Kasumi-1 (cell line): Measurements from ENCODE around the gene KLF13.
A peak's percentile ranks its signal among the peaks of the same experiment; 100 is the strongest.

ENCODE experiments used
- DNase-seq, 2 experiments: peaks; one replicate each; lab custom pipeline; 2025; lab: John Stamatoyannopoulos, UW

KLF13 gene

DNA sequence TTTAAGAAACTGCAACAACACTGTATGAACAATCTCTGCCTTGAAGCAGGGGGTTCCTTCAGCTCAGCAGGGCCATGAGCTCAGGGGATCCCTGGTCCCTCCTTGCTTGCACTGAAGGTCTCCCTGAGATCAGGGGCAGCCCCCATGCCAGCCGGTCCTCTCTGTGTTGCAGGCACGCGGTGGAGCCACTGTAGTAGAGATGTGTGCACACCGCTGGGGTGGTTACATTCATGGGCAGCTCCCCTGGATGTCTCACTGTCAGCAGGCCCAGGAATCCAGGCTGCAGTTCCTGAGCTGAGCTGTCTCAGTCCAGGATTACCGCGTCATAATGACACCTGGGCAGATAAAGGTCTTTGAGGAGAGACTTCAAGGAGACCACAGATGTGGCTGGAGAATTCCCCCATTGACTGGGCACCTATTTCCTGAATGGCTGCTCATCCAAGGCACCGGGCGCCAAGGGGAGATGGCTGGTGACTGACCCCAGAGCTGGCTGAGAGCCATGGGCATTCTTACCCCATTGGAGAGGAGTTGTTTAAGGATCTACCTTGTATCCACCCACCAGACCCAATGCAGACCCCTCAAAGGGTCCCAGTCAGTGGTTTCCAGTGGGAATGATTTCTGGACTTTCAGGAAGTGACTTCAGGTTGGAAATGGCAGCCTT lies 10.4 kb upstream of the KLF13 start:
- no peak for DNase-seq

DNA sequence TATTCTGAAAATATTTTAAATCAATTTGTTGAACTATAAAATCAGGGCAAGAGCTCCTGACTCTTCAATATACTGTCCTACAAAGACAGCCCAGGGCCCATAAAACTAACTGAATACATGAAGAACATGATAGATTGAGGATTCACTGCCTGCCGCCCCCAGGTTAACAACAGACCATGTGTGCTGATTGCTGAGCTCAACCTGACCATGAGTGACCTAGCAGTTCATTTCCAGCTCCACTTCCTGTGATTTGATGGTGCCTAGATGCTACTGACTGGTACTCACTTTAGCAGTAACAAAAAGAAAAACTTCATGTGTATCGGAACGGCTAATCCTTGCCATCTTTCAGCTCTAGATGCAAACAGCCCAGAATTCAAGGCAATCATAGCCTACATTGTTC lies 9.6 kb upstream of the KLF13 start:
- DNase-seq, result no peak

DNA sequence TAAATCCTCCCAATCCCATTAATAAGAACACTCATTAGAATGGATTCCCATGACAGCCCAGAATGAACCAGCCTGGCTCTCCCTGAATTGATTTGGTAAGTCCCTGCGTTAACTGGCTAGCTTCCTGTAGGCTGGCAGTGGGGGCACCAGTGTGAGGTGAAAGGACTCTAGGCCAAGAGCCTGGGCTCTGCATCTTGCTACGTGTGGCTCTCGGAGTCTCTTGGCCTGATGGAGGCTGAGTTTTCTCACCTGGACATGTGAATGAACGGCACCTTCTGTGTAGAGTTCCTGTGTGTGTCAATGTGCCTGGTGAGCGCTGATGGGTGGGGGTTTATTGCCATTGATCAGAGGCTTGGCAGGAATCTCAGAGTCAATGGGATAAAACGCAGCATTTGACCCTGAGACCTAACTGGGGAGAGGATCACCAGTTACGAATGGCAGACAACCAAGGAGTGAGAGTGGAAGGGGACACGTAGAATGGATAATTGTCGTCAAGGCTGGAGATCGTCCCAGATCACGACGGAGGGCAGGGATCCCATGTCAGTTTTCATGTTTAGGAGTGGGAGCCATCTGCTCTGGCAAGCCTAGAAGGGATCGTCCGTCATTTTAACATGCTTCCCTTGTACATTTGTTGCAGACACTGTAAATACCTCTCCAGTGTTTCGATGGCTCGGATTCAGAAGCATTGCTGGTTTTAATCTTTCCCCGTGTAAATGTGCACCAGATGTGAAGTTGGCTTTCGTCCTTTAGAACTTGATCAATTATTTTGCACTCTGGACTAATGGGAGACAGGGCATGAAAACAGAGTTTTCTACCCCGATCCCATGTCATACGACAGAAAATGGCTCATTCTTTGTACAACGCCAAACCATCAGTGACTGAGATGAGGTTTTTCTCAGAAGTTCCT lies 9.0 kb upstream of the KLF13 start:
- DNase-seq, result no peak

DNA sequence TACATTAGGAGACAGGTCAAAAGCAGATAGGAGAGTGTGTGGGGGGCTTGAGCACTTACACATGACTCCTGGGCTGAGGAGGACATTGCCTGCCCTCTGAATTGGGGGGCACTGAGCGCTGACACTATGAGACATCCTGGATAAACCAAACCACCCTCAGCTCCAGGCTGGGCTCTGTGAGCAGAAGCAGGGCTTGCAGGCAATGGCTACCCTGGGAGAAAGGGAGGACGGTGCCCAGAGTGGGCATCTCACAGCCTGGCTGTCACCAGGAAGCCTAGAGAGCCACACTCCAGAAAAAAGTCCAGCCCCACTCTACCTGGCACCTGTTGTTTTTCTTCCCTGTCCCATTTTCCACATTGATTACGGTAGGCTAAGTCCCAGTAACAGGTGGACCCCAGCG lies 8.2 kb upstream of the KLF13 start:
- DNase-seq, result no peak

DNA sequence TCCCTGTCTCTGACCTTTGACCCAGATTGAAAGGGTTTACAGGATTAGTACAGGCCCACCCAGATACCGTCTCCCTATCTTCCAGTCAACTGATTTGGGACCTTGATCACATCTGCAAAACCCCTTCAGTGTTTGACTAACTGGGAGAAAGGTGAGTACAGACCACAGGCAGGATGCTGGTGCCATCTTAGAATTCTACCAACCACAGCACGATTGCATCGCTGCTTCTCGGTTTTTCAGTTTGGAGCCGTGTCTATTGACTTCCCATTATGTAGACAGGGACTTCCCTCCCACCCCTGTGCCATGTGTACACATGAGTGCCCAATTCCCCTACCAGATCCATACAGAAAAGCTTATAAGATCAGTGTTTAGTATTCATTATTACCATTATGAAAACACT lies 6.6 kb upstream of the KLF13 start:
- no peak for DNase-seq

DNA sequence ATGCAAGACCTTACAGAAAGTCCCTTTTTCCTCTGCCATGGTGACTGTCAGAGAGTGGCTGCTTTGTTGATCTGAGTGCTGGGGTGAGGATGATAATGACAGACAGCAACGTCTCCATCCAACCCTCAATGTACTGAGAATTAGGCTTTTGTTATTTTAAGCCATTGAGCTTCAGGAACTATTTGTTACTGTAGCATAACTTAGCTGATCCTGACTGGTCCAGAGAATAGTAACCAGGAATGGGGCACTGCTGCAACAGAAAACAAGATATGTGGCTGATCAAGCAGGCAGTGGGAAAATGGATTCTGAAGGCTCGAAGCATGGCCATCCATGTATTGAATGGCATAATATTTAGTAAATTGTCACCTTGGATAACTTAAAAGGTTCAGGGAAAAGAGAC lies 5.2 kb upstream of the KLF13 start:
- no peak for DNase-seq

DNA sequence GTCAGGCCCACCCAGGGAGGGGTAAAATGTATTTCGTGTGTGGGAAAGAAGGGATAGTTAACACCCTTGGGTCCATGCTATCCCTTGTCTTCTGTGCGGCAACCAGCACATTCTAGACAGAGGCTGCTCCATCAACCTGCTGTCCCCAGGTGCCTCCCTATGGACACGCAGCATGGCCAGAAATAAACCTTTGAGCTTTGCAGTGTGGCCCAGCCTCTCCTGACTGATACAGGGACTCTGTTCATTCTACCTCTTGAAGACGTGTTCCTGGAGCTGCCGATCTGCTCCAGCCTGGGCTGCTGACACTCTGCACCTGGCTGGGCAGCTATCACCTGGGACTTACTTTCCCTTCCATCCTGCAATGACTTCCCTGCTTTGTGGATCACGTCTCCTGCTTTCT lies 4.1 kb upstream of the KLF13 start:
- no peak for DNase-seq

DNA sequence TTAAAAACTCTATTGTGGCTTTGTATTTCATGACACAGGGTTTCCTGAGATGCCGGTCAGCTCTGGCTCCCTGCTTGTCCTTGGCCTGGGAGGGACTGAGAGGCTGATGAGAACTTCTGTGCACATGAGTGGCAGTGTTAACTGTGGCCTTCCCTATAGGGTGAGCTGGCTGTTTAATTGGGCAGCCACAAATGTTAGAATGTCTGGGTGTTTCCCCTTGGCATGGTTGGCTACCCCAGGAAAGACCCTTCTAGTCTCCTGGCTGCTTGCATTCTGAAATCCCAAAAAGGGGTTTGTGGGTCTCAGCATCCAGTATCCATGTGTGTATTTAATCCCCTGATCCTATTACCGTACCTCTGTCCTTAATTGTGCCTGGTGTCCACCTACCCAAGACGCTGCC lies 3.0 kb upstream of the KLF13 start:
- DNase-seq, result no peak

DNA sequence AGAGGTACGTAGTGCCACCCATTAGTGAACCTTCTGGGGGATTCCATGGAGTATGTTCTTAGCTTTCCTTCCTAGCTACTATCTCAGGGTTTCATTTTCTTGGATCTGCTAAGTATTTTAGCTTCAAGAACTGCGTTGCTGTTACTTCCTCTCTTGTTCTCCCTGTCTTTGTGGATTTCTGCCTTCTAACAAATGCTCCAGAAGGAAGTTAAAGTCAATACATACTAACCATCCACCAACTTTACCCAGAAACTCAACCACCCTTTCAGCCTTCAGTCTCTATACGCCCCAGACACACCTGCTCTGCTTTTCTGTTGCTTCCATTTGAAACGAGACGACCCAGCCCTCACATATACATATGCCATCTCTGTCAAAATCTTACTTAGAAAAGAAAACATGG lies 2.4 kb upstream of the KLF13 start:
- no peak for DNase-seq

DNA sequence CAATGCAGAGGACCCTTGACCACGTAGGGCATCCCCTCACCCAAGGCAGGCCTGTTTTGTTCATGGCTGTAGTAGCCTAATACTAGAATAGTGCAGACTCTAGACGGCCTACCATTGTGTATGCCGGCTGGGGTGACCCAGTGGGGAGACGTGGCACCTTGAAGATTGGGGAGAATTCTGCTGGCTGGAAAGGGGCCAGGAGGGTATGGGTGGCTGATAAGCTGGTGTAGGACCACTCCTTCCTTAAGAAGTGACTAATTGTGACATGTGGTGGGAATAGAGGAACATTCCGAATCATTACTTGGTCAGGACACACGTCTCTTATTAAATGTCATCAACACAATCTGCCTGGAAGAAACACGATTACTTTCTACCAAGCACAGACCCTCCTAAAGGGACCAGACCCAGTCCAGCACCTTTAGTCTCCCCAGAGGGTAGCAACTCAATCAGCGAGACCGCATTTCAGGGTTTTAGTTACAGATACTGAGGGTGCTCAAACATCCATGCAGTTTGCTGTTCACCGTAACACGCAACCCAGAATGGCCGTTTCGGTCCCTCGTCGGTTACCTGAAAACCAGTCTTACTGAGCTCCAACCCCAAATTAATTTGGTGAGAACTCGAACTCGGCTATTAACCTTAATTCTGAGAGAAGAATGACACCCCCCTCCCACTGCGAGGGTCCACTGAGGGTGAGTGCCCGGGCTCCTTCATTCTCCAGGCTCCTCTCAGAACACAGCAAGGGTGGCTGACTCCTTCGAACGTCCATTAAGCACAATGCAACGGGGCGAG lies 1.6 kb upstream of the KLF13 start:
- no peak for DNase-seq

DNA sequence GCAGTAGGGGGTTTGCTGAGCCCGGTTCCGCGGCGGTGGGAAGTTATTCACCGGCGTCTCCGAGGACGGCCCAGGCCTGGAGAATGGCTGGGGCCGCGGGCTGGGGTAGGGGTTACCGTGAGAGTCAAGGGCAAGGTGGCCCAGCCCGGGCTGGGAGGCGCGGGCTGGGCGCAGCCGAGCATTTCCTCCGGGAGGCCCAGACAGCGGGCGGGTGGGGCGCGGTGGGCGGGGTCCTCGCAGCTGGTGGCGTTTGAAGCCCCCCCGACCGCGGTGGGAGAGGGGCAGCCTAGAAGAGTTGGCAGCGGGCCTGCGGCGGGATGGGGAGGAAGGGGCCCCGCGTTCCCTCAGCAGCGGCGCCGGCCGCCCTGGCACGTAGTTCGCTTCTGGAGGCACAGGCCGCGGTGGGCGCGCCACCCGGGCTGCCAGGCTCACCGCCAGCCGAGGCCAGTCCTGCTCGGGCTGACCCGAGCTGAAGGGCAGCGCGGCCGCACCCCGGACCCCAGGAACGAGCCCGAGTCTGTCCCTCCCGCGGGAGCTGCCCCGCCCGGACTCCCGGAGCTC lies 960 bp upstream of the KLF13 start:
- DNase-seq, result peak; percentile 1 to 3

DNA sequence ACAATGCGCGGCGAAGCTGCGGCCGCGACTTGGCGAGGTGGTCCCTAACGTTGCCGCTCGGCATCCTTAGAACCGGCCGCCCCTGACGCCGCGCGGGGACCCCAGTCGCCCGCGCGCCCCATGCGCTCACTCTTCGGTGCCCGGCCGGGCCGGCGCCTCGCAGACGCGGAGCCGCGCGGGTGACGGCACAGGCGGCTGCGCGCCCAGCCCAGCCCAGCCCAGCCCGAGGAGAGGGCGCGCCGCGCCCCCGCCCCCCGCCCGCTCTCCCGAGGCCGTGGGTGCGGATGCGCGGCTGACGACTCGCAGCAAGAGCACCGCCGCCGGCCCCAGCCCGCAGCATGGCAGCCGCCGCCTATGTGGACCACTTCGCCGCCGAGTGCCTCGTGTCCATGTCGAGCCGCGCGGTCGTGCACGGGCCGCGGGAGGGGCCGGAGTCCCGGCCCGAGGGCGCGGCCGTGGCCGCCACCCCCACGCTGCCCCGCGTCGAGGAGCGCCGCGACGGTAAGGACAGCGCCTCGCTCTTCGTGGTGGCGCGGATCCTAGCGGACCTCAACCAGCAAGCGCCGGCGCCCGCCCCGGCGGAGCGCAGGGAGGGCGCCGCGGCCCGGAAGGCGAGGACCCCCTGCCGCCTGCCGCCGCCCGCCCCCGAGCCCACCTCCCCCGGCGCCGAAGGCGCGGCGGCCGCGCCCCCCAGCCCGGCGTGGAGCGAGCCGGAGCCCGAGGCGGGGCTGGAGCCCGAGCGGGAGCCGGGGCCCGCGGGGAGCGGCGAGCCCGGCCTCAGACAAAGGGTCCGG lies 437 bp downstream of the KLF13 start:
- no peak for DNase-seq

DNA sequence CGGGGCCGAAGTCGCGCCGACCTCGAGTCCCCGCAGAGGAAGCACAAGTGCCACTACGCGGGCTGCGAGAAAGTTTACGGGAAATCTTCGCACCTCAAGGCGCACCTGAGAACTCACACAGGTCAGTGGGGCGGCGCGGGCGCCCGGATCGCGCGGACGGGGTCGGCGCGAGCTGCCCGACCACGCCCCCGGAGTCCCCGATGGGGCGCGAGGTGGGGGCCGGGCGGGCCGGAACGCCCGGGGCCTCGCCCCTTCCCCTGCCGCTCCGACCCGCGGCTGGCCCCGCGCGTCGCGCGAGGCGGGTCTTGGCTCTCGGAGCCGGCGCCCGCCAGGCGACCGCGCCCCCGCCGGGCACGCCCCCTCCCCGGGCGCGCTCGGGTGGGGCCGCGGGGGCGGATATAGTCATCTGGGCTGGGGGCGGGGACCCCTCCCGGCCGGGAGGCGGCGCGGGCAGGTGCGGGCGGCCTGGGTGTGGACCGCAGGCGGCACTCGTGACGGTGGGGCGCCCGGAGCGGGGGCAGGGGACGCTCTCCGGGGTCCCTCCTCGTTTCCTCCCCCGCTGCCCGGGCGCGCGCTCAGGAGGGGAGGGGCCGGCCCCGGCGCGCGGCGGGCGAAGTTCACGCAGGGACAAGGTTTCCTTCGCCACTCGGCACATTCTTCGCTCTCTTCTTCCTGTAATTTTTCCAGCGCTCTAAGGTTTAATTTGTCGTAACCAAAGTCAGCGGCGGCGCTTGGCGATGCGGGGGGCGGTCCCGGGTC lies 1.2 kb downstream of the KLF13 start:
- peak; percentile 3 to 5 for DNase-seq

DNA sequence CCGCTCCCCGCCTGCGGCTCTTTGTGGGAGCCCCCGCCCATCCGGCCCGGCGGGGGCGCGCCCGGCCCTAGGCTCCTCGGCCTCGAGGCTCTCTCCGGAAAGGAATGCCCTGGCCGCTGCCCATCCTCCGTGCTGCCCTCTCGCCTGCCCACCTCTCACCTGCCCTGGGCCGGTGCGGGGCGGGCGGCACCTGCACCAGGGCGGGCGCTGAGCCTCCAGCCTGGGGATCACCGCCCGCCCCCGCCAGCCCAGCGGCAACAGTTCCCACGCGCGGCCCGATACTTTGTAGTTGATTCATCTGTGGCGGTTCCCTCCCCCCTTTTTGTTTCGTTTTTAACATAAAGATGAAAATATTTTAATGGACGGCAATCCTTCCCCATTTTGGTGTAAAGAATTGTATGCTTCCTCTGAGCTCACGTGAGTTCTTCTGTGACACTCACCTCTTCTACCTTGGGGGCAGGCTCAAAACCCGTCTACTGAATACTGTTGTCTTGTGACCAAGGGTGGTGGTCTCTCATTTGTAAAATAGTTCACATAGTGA lies 1.9 kb downstream of the KLF13 start:
- DNase-seq, result peak in 1 of 2 experiments; percentile 10

DNA sequence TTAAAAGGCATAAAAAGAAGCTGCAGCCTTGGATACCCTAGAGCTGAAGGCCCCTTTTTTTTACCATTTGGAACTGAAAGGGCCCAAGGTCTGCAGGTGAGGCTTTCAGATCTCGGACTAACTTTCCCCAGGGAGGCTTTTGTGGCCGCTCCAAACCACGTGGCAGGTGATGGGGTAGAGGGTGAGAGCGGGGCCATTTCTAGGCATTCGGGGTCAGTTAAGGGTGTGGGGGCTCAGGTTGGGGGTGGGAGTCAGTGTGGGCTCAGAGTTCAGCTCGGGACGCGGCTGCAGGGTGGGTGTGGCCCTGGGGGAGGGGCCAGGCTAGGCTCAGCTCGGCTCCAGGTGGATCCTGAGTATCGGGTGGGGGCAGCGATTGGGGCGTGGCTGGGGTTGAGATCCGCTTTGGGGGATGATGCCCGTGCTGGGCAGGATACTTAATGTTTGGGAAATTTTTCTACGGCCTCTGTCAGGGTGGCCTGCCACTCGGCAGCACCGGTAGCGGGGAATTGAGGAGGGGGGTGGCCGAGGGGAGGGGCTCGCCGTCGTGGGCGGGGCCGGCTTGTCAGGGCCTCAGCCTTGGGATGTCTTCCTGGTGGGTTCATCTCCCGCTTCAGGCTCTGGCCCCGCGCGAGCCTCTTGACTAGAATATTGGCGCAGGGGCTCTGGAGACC lies 2.5 kb downstream of the KLF13 start:
- no peak for DNase-seq

DNA sequence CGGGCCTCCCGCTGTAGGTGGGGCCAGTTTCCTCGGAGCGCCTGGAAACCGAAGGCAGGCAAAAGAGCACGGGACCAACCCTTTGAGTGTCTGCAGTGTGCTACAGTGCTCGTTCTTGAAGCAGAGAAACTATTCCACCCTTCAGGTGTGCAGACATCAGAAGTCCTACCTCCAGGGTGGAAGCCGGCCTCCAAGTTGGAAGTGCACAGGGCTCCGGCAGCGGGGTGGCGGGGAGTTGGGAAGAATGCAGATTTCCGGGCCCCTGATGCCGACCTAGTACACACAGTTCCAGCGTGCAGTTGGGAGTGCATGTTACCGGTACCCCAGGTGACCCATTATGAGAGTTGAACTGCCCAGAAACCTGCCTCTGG lies 3.0 kb downstream of the KLF13 start:
- no peak for DNase-seq

DNA sequence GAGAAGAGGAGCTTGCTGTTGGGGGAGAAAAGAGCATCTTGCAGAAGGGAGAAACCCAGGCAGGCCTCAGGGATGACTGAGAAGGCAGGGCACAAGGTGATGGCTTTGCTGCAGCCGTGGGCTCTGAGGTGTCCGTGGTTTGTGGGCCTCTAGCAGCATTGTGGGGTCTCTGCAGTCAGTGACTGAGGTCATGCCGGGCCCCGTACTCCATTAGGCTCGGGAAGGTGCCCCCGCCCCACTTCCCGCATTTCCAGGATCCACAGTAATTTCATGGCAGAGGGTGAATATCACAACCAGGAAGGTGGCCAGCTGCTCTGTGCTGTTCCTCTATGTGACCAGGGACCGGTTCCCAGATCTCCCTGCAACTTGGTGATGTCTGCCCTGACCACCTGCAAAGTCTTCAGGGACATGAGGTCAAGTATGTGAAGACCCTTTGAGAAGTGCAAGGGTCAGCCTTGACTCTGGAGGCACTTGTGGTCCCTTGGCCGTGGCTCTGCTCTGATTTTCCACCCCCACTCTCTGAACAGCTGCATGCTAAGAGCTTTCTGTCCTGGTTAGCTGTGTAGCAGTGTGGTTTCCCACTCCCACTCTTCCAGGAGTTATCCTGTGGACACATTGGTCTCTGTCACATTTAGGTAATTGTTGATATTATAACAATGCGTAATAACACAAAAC lies 3.6 kb downstream of the KLF13 start:
- DNase-seq, result no peak

DNA sequence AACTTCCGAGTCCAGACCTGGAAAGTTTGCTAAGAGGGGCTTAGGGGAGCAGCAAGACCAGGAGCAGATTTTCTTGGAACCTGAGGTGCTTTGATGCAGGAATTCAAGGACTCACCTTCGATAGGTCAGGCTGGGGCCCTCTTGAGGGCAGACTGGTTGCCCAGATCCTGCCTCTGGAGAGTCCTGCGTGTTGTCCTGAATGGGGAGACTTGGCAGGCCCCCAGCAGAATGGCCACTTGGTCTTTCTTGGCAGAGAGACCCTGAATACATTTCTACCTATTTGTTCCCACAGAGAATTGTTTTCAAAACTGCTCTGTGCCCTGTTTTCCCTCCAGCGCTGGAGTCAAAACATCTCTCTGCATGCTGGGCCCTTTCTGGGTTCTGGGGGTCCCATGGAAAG lies 4.2 kb downstream of the KLF13 start:
- no peak for DNase-seq

DNA sequence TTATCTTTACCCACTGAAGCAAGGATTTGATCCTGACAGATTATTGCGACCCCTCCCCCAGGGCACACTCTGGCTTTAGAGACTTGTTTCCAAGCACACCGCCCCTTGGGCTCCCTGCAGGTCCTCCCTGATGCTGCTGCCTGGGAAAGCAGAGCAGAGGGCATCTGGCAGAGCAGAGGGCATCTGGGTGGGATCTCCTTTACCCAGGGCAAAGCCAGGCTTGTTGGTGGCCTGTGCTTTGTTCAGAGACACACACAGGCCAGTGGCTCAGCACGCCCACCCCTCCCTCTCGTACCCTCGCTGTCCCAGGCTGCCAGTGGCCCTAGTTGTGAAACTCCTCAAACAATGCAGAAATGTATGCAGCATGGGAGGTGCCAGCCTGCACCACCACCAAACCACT lies 4.8 kb downstream of the KLF13 start:
- no peak for DNase-seq
